Medulla oblongata (tissue), 1 donor: ENCODE results near the gene CLIC1.

Source experiments
- DNase-seq: peaks from one replicate; pipeline ENCODE4 v3.0.0-alpha.2; 2015; ENCODE audit errors: extremely low spot score

The CLIC1 gene

GRCh38 chr6:31701666-31702404 lies 34.5 kb downstream of the CLIC1 start:
- peak; percentile 27 for DNase-seq

DNA sequence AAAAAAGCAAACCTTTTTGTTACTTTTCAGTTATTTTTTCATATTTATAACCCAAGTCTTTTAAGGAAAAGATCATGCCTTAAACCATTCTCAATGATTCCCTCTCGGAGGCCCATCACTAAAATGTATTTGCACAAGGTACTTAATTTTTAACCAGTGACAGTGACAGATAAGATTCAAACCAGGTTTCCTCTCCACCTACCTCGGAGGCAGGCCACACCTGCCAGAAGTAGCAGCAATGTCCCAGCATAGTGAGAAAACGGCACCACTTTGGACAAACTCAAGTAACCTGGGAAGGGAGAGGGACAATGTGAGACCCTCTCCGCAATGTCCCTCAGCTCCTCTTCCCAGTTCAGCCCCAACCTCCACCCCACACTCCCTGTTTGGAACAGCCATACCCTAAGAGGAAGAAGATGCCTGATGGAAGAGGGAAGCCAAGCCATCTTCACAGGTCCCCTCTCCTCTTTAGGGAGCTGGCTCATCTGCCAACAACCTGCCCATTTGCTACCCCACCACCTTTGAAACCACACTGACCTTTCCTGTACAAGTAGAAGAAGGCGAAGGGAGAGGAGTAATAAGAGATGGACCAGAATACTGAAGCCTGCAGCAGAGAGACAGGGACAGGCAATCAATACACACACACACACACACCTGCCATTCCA lies 35.5 kb downstream of the CLIC1 start:
- no peak for DNase-seq

DNA sequence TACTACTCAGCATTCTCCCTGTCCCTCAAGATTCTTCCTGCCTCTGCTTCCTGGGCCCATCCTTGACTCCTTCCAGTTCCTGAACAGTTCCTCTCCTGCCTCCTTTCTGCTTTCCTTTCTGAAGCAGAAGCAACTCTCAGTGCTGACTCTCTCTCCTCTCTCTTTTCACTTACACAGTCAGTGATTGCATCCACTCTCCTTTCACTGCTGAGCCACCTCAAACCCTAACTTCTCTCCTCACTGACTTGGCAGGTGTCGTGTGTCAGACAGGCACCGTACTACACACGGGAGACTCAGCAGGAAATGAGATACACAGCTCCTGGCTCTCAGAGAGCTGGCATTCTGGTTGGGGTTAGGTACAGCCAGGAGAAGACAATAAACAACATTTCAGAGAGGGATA lies 38.8 kb downstream of the CLIC1 start:
- no peak for DNase-seq

DNA sequence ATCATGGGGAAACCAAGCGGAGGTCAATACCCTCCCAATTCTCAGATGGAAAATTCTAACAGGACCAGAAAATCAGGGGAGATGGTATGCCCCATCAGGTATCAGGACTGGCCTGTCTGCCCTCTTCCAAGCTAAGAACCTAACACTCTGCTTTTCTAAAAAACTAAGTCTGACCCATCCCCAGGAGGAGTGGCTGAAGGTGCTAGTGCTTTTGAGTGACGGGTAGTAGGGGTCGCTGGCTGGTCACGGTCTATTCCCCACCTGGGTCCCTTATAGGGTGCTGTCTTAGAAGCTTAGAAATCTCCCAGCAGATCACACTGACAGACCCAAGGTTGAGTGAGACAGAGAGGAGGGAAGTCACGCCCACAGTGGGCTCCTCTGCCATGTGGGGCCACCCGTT lies 42.8 kb downstream of the CLIC1 start:
- DNase-seq = no peak

DNA sequence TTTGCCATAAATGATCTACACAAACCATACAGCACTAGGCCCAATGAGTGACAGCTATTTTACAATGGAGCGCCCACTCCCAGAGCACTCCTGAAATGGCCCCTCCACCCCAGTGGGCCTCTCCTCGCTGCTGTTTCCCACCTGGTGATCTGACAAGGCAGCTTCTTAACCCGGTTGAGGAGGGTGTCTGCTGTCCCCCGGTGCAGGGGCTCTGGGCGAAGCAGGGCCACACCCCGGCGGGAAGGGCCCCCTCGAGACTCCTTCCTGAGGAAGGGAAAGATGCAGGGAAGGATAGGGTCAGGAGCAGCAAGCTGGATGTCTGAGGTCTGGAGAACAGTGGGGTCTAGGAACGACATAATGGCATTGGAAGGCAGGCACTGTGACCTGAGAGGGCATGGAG lies 43.4 kb downstream of the CLIC1 start:
- no peak for DNase-seq

DNA sequence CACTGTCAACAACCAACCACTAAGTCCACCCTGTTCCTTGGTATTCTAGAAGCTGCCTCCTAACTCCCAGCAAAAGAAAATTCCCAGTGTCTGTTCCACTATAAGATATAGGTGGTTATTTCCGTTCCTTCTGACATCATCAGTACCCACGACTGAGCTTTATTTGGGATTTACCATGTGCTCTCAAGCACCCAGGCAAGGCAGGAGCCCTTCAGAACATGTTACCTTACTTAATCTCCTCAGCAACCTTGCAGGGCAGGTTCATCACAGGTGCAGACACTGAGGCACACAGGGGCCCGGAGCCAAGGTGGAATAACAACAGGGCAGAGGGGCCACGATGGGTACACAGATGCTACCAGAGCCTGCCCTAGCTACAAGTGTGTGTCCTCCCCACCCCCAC lies 44.0 kb downstream of the CLIC1 start:
- no peak for DNase-seq

DNA sequence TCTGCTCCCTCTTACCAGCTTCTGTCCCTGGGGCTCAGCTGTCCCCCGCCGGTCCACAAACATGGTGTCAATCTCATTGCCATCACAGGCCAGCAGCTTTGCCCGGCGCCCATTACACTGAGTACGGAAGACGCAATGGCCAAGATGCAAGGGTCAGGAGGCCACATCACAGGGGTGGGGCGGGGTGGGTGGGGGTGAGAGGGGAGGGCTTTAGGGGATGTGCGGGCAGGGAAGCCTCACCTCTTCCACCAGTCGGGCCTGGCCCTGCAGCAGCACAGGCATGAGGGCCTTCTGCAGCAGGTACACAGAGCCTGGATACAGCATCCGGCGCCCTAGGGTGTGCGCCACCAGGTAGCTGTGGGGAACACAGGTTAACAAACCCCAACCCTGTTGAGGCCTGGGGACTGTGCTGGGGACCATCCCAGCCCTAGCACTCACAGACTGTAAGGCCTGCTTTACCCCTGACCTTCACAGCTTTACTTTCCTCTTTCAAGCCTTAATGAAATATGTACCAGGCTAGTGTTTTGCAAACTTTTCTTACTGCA lies 44.7 kb downstream of the CLIC1 start:
- no peak for DNase-seq

GRCh38 chr6:31691078-31691463 lies 45.3 kb downstream of the CLIC1 start:
- DNase-seq = no peak

DNA sequence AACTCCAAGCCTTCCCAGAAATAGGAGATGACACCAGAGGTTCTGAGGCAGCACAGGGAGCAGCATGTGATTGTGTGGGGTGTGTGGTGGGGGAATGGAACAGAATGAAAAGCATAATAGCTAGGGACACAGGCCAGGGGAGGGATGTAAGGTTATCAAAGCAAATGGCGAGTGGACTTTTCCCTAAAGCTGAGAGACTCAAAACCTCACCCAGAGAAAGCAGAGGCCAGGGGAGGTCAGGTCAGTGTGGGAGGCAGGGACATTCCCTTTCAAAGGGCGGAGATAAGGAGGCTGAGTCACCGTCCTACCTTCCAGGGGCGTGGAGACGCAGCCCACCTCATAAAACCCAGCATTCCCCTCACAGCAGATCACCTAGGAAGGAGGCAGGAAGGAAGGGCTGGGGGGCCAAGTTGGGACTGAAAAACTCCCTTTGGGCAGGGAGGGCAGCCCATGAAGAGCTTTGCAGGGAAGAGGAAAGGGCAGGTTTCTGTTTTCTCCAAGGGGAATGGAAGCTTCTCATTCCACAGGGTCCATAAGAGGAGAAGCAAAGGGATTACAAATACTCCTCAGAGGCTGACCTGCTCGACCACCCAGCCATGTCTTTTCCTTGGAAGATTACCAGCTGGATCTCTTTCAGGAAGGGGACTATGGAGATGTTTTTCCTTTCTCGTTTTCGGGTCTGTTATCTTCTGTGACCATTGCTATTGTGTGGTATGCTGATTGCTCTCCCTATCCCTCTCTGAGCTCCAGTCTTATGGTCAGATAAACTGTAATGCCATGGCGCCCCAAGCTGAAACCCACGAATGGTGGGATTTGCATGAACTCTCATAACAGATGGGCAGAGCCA lies 45.9 kb downstream of the CLIC1 start:
- peak; percentile 62 for DNase-seq

GRCh38 chr6:31689249-31690110 lies 46.9 kb downstream of the CLIC1 start:
- DNase-seq = no peak

- DNase-seq = no peak
Measured at GRCh38 chr6:31687860-31688693, 48.3 kb downstream of the CLIC1 start.

GRCh38 chr6:31687321-31687720 lies 49.0 kb downstream of the CLIC1 start:
- DNase-seq = no peak

DNA sequence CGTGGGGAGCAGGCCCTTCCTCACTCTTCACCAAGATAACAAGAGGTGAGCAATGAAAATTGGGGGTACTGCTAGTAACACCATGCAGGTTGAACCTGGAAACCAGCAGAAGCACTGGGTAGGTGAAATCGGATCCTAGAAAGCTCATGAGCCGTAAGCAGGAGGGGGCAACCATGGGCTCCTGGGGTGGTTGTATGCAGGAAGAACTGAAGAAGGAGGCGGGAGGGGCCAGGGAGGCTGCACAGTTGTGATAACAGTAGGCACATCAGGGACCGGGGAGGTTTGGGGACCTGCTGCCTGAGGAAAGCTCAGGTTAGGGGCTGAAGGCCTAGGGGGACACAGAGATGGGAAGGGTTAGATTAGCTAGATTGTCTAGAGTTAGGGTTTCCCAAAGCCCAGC lies 49.8 kb downstream of the CLIC1 start:
- DNase-seq = no peak

GRCh38 chr6:31683591-31683990 lies 52.7 kb downstream of the CLIC1 start:
- DNase-seq = no peak

GRCh38 chr6:31681135-31681671 lies 55.1 kb downstream of the CLIC1 start:
- peak; percentile 40 for DNase-seq
